Neural progenitor cell (in vitro differentiated cells): ENCODE data around the gene CA5A.

Source experiments
- CTCF ChIP-seq: fragments of 200-600 bp; sonication (generic); IDR thresholded peaks from 2 replicates; pipeline ENCODE4 v1.5.1; 2017; ENCODE audit warnings: antibody characterized with exemption, mild to moderate bottlenecking
- EZH2 ChIP-seq: fragments of 200-600 bp; sonication (generic); IDR thresholded peaks from 2 replicates; pipeline ENCODE4 v1.6.1; 2017; ENCODE audit warnings: antibody characterized with exemption, mild to moderate bottlenecking, moderate library complexity
- EZH2phosphoT487 ChIP-seq: fragments of 200-600 bp; sonication (generic); IDR thresholded peaks from 2 replicates; pipeline ENCODE4 v1.6.1; 2017; ENCODE audit warnings: antibody characterized with exemption

GRCh38 chr16:87850009-87851006 lies 86.0 kb downstream of the CA5A start:
- TF ChIP-seq CTCF (peak; percentile 98), EZH2 (no peak), EZH2phosphoT487 (no peak)
